Loucy (cell line): ENCODE results near the gene KRT76.

Experiments used
- H2AFZ ChIP-seq: fragments of 200-600 bp; sonication (generic); 2 replicates; pipeline ENCODE4 v1.6.0; 2016; ENCODE audit warnings: antibody characterized with exemption, mild to moderate bottlenecking, low read length, moderate library complexity
- H3F3A ChIP-seq: fragments of 200-600 bp; 2 replicates; pipeline ENCODE4 v1.6.0; 2016; ENCODE audit warnings: antibody characterized with exemption, low read depth, mild to moderate bottlenecking
- H3K27me3 ChIP-seq: fragments of 200-600 bp; sonication (generic); 2 replicates; pipeline ENCODE4 v1.6.1; 2014; ENCODE audit warnings: low read length, mild to moderate bottlenecking; ENCODE audit not compliant: insufficient read depth, poor library complexity, severe bottlenecking
- H3K36me3 ChIP-seq: fragments of 200-600 bp; sonication (generic); 2 replicates; pipeline ENCODE4 v1.6.1; 2016; ENCODE audit warnings: low read length; ENCODE audit not compliant: insufficient read depth
- H3K4me1 ChIP-seq: fragments of 200-600 bp; sonication (generic); 2 replicates; pipeline ENCODE4 v1.5.1; 2014; ENCODE audit warnings: low read length, mild to moderate bottlenecking; ENCODE audit not compliant: insufficient read depth, poor library complexity, severe bottlenecking
- H3K4me2 ChIP-seq: fragments of 200-600 bp; sonication (generic); 2 replicates; pipeline ENCODE4 v1.6.0; 2014; ENCODE audit warnings: antibody characterized with exemption, low read length, low read depth, mild to moderate bottlenecking; ENCODE audit not compliant: poor library complexity, severe bottlenecking
- H3K4me3 ChIP-seq: fragments of 200-600 bp; sonication (generic); 2 replicates; pipeline ENCODE4 v1.5.1; 2014; ENCODE audit warnings: low read length, mild to moderate bottlenecking, mixed read lengths; ENCODE audit not compliant: poor library complexity, severe bottlenecking
- H3K79me2 ChIP-seq: fragments of 200-600 bp; sonication (generic); 2 replicates; pipeline ENCODE4 v1.6.1; 2014; ENCODE audit warnings: low read length; ENCODE audit not compliant: insufficient read depth
- H3K9ac ChIP-seq: fragments of 200-600 bp; sonication (generic); 2 replicates; pipeline ENCODE4 v1.6.0; 2014; ENCODE audit warnings: mild to moderate bottlenecking, low read depth, low read length, moderate library complexity; ENCODE audit not compliant: poor library complexity, severe bottlenecking
- H3K9me2 ChIP-seq: fragments of 200-600 bp; sonication (generic); replicated peaks from 2 replicates; pipeline ENCODE4 v1.6.1; 2016; ENCODE audit warnings: low read depth, low read length, mixed read lengths
- H3K9me3 ChIP-seq: fragments of 200-600 bp; sonication (generic); 2 replicates; pipeline ENCODE4 v1.6.1; 2014; ENCODE audit warnings: mild to moderate bottlenecking, antibody characterized with exemption, low read length, low read depth; ENCODE audit not compliant: insufficient read depth
- H4K20me1 ChIP-seq: fragments of 200-600 bp; sonication (generic); 2 replicates; pipeline ENCODE4 v1.6.0; 2014; ENCODE audit warnings: antibody characterized with exemption, low read length, mild to moderate bottlenecking; ENCODE audit not compliant: insufficient read depth, poor library complexity, severe bottlenecking
- EZH2phosphoT487 ChIP-seq: fragments of 200-600 bp; IDR thresholded peaks from 2 replicates; pipeline ENCODE4 v1.6.1; 2018; ENCODE audit warnings: antibody characterized with exemption, mild to moderate bottlenecking, moderate library complexity, borderline replicate concordance
- TF ChIP-seq, protein P1 (sequence below): fragments of 200-600 bp; sonication (generic); conservative IDR thresholded peaks from 2 replicates; pipeline ENCODE4 v1.5.1; 2014; ENCODE audit warnings: mild to moderate bottlenecking, antibody characterized with exemption, low read length

KRT76 gene

GRCh38 chr12:52794479-52795331, 17.6 kb upstream of the KRT76 start:
- H3K27me3 ChIP-seq, result no peaks in the 10 kb centered on the region
- no peaks in the 10 kb centered on the region for H4K20me1 ChIP-seq
- H3F3A ChIP-seq, result no peaks in the 10 kb centered on the region
- H3K79me2 ChIP-seq, result no peaks in the 10 kb centered on the region
- H3K9me3 ChIP-seq, result no peaks in the 10 kb centered on the region
- no peaks in the 10 kb centered on the region for H3K36me3 ChIP-seq
- no peak overlapping the region for H3K9ac ChIP-seq
- TF ChIP-seq, protein P1, sequence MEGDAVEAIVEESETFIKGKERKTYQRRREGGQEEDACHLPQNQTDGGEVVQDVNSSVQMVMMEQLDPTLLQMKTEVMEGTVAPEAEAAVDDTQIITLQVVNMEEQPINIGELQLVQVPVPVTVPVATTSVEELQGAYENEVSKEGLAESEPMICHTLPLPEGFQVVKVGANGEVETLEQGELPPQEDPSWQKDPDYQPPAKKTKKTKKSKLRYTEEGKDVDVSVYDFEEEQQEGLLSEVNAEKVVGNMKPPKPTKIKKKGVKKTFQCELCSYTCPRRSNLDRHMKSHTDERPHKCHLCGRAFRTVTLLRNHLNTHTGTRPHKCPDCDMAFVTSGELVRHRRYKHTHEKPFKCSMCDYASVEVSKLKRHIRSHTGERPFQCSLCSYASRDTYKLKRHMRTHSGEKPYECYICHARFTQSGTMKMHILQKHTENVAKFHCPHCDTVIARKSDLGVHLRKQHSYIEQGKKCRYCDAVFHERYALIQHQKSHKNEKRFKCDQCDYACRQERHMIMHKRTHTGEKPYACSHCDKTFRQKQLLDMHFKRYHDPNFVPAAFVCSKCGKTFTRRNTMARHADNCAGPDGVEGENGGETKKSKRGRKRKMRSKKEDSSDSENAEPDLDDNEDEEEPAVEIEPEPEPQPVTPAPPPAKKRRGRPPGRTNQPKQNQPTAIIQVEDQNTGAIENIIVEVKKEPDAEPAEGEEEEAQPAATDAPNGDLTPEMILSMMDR, result no peak
- H3K9me2 ChIP-seq, result no peaks in the 10 kb centered on the region
- no peaks in the 10 kb centered on the region for H3K4me1 ChIP-seq
- no peak overlapping the region for H3K4me3 ChIP-seq
- H3K4me2 ChIP-seq, result no peak overlapping the region
- no peak overlapping the region for H2AFZ ChIP-seq

- Histone ChIP-seq H4K20me1 (no peaks in the 10 kb centered on the region), H3K4me2 (no peak overlapping the region), H3K4me1 (no peaks in the 10 kb centered on the region), H3K9me3 (no peaks in the 10 kb centered on the region), H2AFZ (no peak overlapping the region), H3K27me3 (no peaks in the 10 kb centered on the region), H3K36me3 (no peaks in the 10 kb centered on the region), H3F3A (no peaks in the 10 kb centered on the region), H3K4me3 (no peak overlapping the region), H3K9me2 (no peaks in the 10 kb centered on the region), H3K79me2 (no peaks in the 10 kb centered on the region), H3K9ac (no peak overlapping the region)
- no peak for TF ChIP-seq EZH2phosphoT487
- TF ChIP-seq, protein P1, result no peak
Observed at GRCh38 chr12:52792185-52793029, 15.3 kb upstream of the KRT76 start.

GRCh38 chr12:52791271-52792184, 14.4 kb upstream of the KRT76 start:
- Histone ChIP-seq H3F3A (no peaks in the 10 kb centered on the region), H3K79me2 (no peaks in the 10 kb centered on the region), H3K4me1 (no peaks in the 10 kb centered on the region), H3K9me3 (no peaks in the 10 kb centered on the region), H2AFZ (no peak overlapping the region), H3K9me2 (no peaks in the 10 kb centered on the region), H4K20me1 (no peaks in the 10 kb centered on the region), H3K4me2 (no peak overlapping the region), H3K9ac (no peak overlapping the region), H3K4me3 (no peak overlapping the region), H3K36me3 (no peaks in the 10 kb centered on the region), H3K27me3 (no peaks in the 10 kb centered on the region)
- TF ChIP-seq, protein P1, result no peak
- no peak for TF ChIP-seq EZH2phosphoT487
